Bone marrow (tissue), 2 donors: ENCODE data around the gene CHD1.

Experiments
- DNase-seq, 2 donors: peaks; one replicate each; lab custom pipeline; 2025; lab: John Stamatoyannopoulos, UW

Gene CHD1

GRCh38 chr5:98807806-98808205, 121.0 kb downstream of the CHD1 start:
- DNase-seq, result no peak

GRCh38 chr5:98805070-98805469, 123.7 kb downstream of the CHD1 start:
- no peak for DNase-seq

- no peak for DNase-seq
Measured at GRCh38 chr5:98804066-98804465, 124.7 kb downstream of the CHD1 start.
